ENCODE data around the gene ZDHHC12. TPM values are rescaled to one million over a fixed set of nuclear protein-coding genes. Genes with fewer than 3 reads are reported as not detected.

Gene ZDHHC12
- total and polyA plus RNA-seq, 10 of the 15 experiments (the other 5 are each of a cell fraction or from before 2014, with no cell fraction given), result 0.95 to 146 (median 49.9) TPM

GRCh38 chr9:128684325-128685199 lies 39.4 kb downstream of the ZDHHC12 start (continued):
- no peak for TF ChIP-seq RELB (IDR thresholded peaks at IDR 0.05; ENCODE audit: low read depth)
- TF ChIP-seq ZNF274 (IDR thresholded peaks at IDR 0.05; ENCODE audit: insufficient read depth, insufficient read length), result no peak
- TF ChIP-seq CHD1 (IDR thresholded peaks at IDR 0.05; ENCODE audit: low read depth, low read length), result no peak
- no peak for TF ChIP-seq EED (IDR thresholded peaks at IDR 0.05; ENCODE audit: low read depth)
- TF ChIP-seq MTA2 (IDR thresholded peaks at IDR 0.05; ENCODE audit: low read depth), result no peak
- TF ChIP-seq ZNF24 (IDR thresholded peaks at IDR 0.05), result no peak; the same call in 1 of the 2 replicates
- peak; percentile 85 for TF ChIP-seq USF1 (IDR thresholded peaks at IDR 0.05; ENCODE audit: borderline replicate concordance, extremely low read length, insufficient read depth, low read depth, low read length)
- TF ChIP-seq CHD4 (IDR thresholded peaks at IDR 0.05), result no peak
- no peak for TF ChIP-seq FOXK2 (IDR thresholded peaks at IDR 0.05)
- no peak for TF ChIP-seq CBX3 (IDR thresholded peaks at IDR 0.05; ENCODE audit: borderline replicate concordance, low read depth)
- no peak; the same call in 1 of the 2 replicates for TF ChIP-seq ZNF687 (IDR thresholded peaks at IDR 0.05)
- no peak for TF ChIP-seq ZBTB40 (IDR thresholded peaks at IDR 0.05; ENCODE audit: borderline replicate concordance)
- peak in 1 of 2 experiments; percentile 52; a peak in 1 of 4 replicates for TF ChIP-seq BHLHE40 (IDR thresholded peaks at IDR 0.05; ENCODE audit: borderline replicate concordance in 1 of 2, low read depth in 2 of 2, low read length in 1 of 2)
- peak; percentile 95 for TF ChIP-seq RAD51 (IDR thresholded peaks at IDR 0.05)
- no peak for TF ChIP-seq KLF5 (IDR thresholded peaks at IDR 0.05; ENCODE audit: partially characterized antibody)
- TF ChIP-seq NFIC (IDR thresholded peaks at IDR 0.05; ENCODE audit: low read depth, low read length), result no peak
- no peak for TF ChIP-seq EP300 (IDR thresholded peaks at IDR 0.05; ENCODE audit: borderline replicate concordance in 1 of 2, control insufficient read depth in 1 of 2, low read depth in 2 of 2, low read length in 2 of 2)
- peak; percentile 57; the same call in 1 of the 2 replicates for TF ChIP-seq TCF12 (IDR thresholded peaks at IDR 0.05; ENCODE audit: low read depth, low read length)
- TF ChIP-seq POLR2A (IDR thresholded peaks at IDR 0.05; ENCODE audit: low read depth, low read length), result peak; percentile 88
